GM18858 (cell line): ENCODE measurements around the gene CLMN.
"Not testable (repeated sequence)": the region's sequence is repeated elsewhere in the genome, so short reads cannot be mapped to it uniquely, and the experiment has no call there.

Experiments used
- ATAC-seq: cut with Tn5 transposase; IDR thresholded peaks from one replicate; pipeline ENCODE4 v1.9.1; 2021; ENCODE audit not compliant: unreplicated experiment

Gene CLMN

GRCh38 chr14:95222870-95223398, 96.8 kb downstream of the CLMN start:
- ATAC-seq = no peak

- ATAC-seq = no peak
These were observed 97.5 kb downstream of the CLMN start for GRCh38 chr14:95222151-95222631.

DNA sequence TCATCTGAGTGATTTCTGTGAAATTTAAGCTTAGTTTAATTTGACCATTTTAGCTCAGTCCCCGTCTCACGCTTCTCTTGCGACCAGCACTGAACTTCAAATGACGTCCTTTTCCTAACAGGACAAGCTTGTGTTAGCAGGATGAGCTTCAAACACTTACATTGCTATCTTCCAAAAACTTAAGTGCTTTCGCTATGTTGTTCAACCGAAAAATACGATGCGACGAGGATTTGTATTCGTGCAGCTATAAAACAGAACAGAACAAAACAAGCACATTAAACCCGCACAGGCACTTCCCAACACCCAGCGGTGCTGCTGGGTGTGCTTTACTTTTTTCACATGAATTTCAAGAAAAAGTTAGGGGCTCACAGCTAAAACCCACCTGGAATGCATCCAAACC, 98.2 kb downstream of the CLMN start:
- ATAC-seq = no peak

GRCh38 chr14:95220663-95221231, 99.0 kb downstream of the CLMN start:
- ATAC-seq = no peak

DNA sequence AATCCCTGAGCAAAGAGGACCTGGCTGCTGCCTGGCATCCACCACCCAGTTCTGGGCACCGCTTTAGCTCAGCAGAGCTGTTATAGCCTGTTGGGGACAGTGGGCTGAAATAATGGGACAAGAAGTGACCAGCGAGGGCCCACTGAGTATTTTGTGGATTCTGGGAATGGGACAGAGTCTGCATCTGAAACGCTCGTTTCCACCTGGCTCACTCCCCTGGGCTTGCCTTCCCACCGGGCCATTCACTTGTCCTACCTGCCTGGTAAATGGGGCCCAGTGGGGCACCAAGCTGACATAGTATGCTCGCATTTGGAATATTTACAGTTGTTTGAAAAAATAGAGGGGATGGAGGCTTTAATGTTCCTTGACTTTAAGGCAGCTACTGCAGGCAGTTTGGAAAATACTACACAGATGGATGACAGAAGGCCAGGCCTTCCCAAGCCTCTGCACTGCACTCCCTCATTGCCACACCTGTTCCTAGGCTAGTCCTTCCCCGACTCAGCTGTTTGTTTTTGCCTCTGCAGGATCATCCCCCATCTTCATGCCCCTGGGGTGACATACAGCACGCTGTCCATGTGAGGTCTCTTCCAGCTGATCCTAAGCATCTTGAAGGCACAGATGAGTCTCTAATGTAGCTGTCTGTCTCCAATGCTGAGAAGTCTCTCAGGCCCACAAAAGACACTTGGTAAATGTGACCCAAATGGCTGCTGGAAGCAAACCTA, 101.1 kb downstream of the CLMN start:
- ATAC-seq = no peak

DNA sequence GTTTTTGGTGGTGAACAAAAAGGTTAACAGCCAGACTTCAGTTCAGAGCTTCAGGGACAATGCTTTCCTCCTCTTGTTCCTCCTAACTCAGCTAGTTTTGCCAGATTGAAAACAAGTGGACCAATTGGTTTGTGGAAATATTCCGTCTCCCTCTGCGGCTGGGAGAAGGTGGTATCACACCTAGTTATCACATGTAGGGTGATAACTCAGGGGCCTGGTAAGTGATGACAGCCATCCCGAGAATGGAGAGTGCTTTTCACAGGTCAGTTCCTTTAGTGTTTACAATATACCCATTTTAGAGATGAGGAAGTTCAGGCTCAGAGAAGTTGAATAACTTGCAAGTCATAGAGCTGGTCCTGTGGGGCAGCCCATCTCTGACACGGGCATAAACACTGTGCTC, 101.7 kb downstream of the CLMN start:
- ATAC-seq = no peak

GRCh38 chr14:95217391-95217900, 102.3 kb downstream of the CLMN start:
- no peak for ATAC-seq

DNA sequence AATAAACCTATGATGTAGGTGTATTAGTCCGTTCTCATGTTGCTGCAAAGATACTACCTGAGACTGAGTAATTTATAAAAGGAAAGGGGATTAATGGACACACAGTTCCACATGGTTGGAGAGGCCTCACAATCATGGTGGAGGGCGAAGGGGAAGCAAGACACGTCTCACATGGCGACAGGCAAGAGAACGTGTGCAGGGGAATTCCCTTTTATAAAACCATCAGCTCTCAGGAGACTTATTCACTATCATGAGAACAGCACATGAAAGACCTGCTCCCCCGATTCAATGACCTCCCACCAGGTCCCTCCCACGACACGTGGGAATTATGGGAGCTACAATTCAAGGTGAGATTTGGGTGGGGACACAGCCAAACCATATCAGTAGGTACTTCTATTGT, 103.7 kb downstream of the CLMN start:
- ATAC-seq = no peak

DNA sequence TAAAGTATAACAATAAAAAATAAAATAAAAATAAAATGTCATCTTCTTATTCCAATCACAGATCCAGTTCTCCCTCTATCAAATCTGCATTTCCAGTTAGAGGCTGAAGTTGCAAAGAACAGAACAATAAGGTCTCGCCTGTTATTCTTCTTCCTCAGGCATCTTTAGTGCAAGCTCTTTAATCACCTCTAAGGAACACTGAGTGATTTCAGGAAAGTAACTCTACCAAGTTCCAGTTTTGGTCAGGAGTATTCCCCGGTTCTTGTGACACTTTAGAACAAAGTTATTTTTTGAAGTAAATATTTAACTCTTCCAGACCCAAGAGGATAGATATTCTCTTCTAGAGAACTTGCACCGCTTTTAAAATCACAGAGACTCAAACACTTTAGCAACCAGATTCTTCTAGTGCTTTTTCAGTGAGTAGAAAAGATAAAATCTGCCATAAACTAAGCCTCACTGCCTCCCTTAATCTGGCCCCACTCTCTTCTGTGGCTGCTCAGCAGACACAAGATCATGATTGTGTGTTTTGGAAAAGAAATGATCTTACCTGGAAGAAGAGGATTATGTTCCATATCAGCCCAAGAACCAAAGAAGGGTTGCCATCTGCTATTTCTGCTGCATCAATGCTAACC, 104.5 kb downstream of the CLMN start:
- no peak for ATAC-seq

DNA sequence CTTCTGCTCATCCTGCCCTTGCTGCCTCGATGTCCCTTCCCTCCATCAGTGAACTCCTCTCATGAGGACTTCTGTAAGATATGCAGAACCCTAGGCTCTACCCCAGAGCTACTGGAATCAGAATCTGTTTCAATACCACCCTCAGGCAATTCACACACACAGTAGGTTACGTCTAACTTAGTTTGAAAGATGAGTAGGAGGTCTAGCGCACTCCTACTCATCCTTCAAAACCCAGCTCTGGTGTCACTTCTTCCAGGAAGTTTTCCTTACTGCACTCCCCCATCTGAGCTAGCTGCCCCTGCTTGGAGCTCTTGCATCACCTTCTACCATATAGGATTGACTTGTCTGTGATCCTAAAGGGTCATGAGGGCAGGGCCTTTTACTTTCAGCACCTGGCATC, 105.9 kb downstream of the CLMN start:
- no peak for ATAC-seq

- ATAC-seq = peak; percentile 62
These were observed 107.8 kb downstream of the CLMN start for GRCh38 chr14:95211721-95212504.

- ATAC-seq = no peak
These were observed 109.0 kb downstream of the CLMN start for GRCh38 chr14:95210699-95211098.

- no peak for ATAC-seq
These were observed 111.1 kb downstream of the CLMN start for GRCh38 chr14:95208598-95208997.

DNA sequence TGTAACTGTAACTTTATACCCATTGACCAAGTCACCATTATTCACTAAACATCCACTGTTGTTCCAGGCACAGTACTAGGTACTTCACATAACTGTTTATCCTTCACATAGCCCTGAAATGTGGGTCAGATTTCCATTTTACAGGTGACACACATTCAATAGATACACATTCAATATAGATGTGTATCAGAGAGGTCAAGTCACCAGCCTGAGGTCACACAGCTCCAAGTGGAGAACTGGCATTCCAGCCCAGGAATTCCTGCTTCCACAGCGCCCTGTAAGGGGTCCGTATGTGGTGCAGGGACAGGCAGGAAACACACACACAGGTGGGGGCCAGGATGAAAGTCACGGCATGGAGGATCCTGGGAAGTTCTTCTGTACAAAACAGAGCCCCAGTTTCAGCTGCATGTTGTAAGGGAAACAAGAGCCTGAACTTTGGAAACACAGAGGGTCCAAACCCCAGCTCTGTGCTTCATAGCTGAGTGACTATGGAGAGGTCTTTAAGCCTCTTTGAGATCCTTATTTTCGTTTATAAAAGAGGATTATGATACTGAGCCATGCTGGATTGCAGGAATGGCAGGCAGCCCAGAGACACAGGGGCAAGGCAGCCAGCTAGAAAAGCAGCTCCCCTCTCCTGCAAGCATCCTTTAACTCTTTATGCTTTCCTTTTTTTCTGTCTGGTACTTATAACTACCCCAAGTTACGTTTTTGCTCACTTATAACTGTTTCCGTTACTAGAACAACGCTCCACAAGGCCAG, 112.1 kb downstream of the CLMN start:
- no peak for ATAC-seq

DNA sequence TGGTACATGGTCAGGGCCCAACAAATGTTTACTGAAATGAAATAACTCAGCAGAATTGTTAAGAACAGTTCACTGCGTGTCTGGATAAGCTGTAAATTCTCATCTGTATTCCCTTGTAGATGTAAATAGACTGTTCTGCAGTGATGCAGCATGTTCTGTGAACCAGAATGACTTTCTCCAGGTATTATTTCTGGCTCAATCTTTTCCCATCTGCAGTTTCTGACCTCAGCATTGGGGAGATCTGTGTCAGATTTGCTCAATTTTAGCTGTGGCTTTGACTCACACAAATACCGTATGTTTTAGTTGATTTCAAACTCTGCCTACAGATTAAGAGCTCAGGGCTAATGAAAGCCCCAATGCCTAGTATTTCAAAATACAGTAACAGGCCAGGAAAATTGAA, 113.2 kb downstream of the CLMN start:
- ATAC-seq = no peak

- no peak for ATAC-seq
These were observed 115.0 kb downstream of the CLMN start for GRCh38 chr14:95204705-95205104.

DNA sequence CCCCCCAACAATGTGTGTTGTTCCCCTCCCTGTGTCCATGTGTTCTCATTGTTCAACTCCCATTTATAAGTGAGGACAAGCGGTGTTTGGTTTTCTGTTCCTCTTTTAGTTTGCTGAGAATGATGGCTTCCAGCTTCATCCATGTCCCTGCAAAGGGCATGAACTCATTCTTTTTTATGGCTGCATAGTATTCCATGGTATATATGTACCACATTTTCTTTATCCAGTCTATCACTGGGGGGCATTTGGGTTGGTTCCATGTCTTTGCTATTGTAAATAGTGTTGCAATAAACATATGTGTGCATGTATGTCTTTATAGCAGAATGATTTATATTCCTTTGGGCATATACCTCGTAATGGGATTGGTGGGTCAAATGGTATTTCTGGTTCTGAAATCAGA, 118.0 kb downstream of the CLMN start:
- ATAC-seq = not testable (repeated sequence)

DNA sequence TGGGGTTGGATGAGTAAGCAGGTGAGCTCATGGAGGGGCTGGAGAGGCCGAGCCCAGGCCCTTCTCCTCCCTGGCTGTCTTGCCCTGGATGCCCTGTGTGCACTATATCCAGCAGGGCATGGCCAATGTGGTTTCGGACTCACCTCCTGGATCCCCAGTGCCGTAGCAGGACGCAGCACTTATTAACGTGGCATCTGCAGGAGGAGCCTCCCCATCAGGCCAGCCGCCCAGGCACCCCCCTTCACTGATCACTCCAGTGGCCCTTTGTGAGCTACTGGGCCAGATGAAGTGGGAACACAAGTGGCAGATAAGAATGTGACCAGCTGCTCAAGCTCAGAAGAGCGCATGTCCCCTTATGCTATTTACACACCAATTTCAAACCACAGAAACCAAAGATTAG, 119.3 kb downstream of the CLMN start:
- no peak for ATAC-seq

DNA sequence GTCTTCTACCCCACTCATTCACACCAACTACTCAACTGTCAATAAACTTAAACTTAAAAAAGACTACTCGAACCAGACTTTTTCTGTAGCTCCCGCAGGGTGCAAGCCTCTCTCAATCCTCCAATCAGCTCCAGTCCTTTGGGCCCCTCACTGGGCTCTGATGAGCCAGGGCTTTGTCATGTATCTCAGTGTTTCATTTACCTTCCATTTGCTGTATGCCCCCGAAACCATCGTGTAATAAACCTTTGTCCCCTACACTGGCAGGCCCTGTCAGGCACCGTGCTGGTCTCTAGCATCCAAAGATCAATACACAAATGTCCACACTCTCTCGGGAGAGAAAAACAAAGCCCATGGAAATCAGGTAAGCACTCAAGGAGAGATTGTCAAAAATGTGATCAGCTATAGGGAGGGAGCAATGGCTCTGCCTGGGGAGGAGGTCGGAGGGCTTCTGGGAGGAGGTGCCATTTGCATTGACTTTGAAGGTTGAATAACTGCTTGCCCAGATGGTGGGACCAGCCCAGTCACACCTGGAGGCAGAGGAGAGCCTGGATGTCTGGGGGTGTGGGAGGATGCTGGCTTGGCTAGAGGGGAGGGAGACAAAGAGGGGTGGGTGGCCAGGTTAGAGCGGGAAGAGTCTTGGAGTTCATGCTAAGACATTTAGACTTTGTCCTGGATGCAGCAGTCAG, 120.3 kb downstream of the CLMN start:
- no peak for ATAC-seq

- no peak for ATAC-seq
These were observed 121.4 kb downstream of the CLMN start for GRCh38 chr14:95198320-95198719.
